Measurements from ENCODE around the gene CAV1. TPM values are rescaled to one million over a fixed set of nuclear protein-coding genes. Genes with fewer than 3 reads are reported as not detected.

CAV1 gene
- polyA plus RNA-seq, 4 donors, result 3.1 to 57.3 (median 25.6) TPM

DNA sequence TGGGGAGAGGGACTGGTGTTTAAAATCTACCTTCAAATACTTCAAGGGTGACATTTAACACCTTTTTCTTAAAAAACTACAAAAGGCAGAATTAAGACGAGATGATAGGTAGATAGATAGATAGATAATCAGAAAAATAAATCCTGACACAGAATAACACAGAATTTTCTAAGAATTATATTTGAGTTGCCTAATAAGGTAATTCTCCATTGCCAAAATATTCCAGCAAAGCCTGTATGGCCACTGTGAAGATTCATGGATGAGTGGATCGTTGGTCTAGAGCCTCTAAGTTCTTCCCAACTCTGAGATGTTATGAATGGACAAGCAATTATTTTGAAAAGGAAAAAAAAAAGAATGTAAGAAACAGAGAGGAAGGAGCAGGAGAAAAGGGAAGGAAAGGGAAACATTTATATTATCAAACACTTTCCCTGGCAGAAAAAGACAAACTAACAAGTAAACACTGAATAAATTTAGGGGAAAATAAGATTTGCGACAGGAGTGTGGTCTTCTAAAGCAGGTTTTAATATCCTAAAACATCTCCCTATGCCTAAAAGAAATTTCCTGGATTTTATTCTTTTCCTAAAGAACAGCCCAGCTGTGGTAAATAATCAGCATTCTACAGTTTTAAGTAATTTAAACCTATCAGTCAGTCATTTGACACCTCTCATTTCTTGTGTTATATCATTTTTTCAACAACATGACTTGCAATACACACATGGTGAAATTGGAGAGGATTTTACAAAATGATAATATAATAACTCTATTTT is 32.8 kb upstream of the CAV1 start:
- Histone ChIP-seq H3K27ac (ENCODE audit: low read depth in 1 of 3, low read length in 2 of 3) (no peak overlapping the region), H3K4me3 (ENCODE audit: low read depth in 1 of 3, low read length in 3 of 3) (no peak overlapping the region), H3K9me3 (ENCODE audit: control insufficient read depth in 2 of 2, insufficient read depth in 1 of 2, low read depth in 1 of 2, low read length in 1 of 2) (no peaks in the 10 kb centered on the region), H3K36me3 (ENCODE audit: control insufficient read depth in 3 of 3, insufficient read depth in 2 of 3, low read depth in 1 of 3, low read length in 3 of 3) (no peaks in the 10 kb centered on the region), H3K27me3 (ENCODE audit: control insufficient read depth in 3 of 3, insufficient read depth in 3 of 3, low read length in 3 of 3) (no peaks in the 10 kb centered on the region), H3K4me1 (ENCODE audit: control insufficient read depth in 3 of 3, insufficient read depth in 2 of 3, low read depth in 1 of 3, low read length in 2 of 3) (no peaks in the 10 kb centered on the region)
- FAIRE-seq (no peak), DNase-seq (no peak)
- WGBS, 3 donors, result 55 to 65% (median 63%) methylated on average over 3 of the region's 3 CpGs

DNA sequence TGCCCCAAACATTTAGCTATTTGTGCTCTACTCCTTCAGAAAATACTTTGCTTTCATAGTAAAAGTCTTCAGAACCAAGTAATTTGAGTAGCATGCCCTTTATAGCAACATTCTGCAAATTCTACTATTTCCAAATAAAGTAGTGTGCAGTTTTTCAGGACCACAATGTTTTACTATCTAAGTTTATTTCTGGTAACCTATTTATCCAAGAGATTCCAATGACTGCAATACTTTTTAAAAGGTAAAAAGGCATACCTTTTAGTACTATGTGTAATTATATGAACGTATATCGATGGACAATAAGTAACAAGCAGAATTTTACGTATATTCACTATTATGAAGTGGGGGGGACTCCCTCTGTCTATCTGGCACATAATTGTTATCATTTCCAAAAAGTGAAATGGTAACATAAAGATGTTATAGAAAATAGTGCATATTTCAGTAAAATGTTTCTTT is 32.2 kb upstream of the CAV1 start:
- H3K4me3 ChIP-seq (ENCODE audit: low read depth in 1 of 3, low read length in 3 of 3), result no peak overlapping the region
- H3K4me1 ChIP-seq (ENCODE audit: control insufficient read depth in 3 of 3, insufficient read depth in 2 of 3, low read depth in 1 of 3, low read length in 2 of 3), result no peaks in the 10 kb centered on the region
- no peak overlapping the region for H3K27ac ChIP-seq (ENCODE audit: low read depth in 1 of 3, low read length in 2 of 3)
- H3K36me3 ChIP-seq (ENCODE audit: control insufficient read depth in 3 of 3, insufficient read depth in 2 of 3, low read depth in 1 of 3, low read length in 3 of 3), result no peaks in the 10 kb centered on the region
- DNase-seq (no peak), FAIRE-seq (no peak)
- no peaks in the 10 kb centered on the region for H3K9me3 ChIP-seq (ENCODE audit: control insufficient read depth in 2 of 2, insufficient read depth in 1 of 2, low read depth in 1 of 2, low read length in 1 of 2)
- 83 to 95% (median 91%) methylated on average over 3 of the region's 3 CpGs for WGBS, 3 donors
- no peaks in the 10 kb centered on the region for H3K27me3 ChIP-seq (ENCODE audit: control insufficient read depth in 3 of 3, insufficient read depth in 3 of 3, low read length in 3 of 3)

GRCh38 chr7:116493449-116493848 is 31.4 kb upstream of the CAV1 start:
- no peaks in the 10 kb centered on the region for H3K36me3 ChIP-seq (ENCODE audit: control insufficient read depth in 3 of 3, insufficient read depth in 2 of 3, low read depth in 1 of 3, low read length in 3 of 3)
- no peak for FAIRE-seq
- WGBS, 3 donors, result 62 to 68% (median 65%) methylated on average over 1 of the region's 1 CpG
- no peaks in the 10 kb centered on the region for H3K9me3 ChIP-seq (ENCODE audit: control insufficient read depth in 2 of 2, insufficient read depth in 1 of 2, low read depth in 1 of 2, low read length in 1 of 2)
- H3K27ac ChIP-seq (ENCODE audit: low read depth in 1 of 3, low read length in 2 of 3), result no peak overlapping the region
- no peak for DNase-seq
- no peaks in the 10 kb centered on the region for H3K27me3 ChIP-seq (ENCODE audit: control insufficient read depth in 3 of 3, insufficient read depth in 3 of 3, low read length in 3 of 3)
- H3K4me3 ChIP-seq (ENCODE audit: low read depth in 1 of 3, low read length in 3 of 3), result no peak overlapping the region
- H3K4me1 ChIP-seq (ENCODE audit: control insufficient read depth in 3 of 3, insufficient read depth in 2 of 3, low read depth in 1 of 3, low read length in 2 of 3), result no peaks in the 10 kb centered on the region

DNA sequence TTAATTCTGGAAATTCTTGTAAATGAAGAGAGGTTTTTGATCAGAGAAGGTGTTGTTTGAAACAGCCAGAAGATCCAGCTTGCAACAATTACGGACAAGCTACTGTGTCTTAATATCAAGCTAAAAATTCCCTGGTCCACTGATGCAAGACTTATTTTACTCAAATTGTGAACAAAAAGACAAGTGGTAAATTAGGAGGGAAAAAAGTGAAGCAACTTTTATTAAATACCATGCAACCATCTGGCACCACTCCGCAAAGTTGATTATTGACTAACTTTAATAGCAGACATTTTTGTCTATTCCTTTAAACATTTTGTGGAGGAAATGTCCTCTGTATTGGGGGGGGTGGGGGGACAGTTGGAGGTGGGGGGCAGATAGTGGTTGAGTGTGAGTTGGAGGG is 30.4 kb upstream of the CAV1 start:
- H3K27me3 ChIP-seq (ENCODE audit: control insufficient read depth in 3 of 3, insufficient read depth in 3 of 3, low read length in 3 of 3), result no peaks in the 10 kb centered on the region
- DNase-seq (no peak), FAIRE-seq (no peak)
- H3K27ac ChIP-seq (ENCODE audit: low read depth in 1 of 3, low read length in 2 of 3), result no peak overlapping the region
- H3K9me3 ChIP-seq (ENCODE audit: control insufficient read depth in 2 of 2, insufficient read depth in 1 of 2, low read depth in 1 of 2, low read length in 1 of 2), result no peaks in the 10 kb centered on the region
- no peak overlapping the region for H3K4me3 ChIP-seq (ENCODE audit: low read depth in 1 of 3, low read length in 3 of 3)
- H3K36me3 ChIP-seq (ENCODE audit: control insufficient read depth in 3 of 3, insufficient read depth in 2 of 3, low read depth in 1 of 3, low read length in 3 of 3), result no peaks in the 10 kb centered on the region
- peaks cover 0 to 5% (median 0%) of the 10 kb centered on the region in 3 donors for H3K4me1 ChIP-seq (ENCODE audit: control insufficient read depth in 3 of 3, insufficient read depth in 2 of 3, low read depth in 1 of 3, low read length in 2 of 3)
- 95 to 98% (median 96%) methylated on average over 2 of the region's 2 CpGs for WGBS, 3 donors

DNA sequence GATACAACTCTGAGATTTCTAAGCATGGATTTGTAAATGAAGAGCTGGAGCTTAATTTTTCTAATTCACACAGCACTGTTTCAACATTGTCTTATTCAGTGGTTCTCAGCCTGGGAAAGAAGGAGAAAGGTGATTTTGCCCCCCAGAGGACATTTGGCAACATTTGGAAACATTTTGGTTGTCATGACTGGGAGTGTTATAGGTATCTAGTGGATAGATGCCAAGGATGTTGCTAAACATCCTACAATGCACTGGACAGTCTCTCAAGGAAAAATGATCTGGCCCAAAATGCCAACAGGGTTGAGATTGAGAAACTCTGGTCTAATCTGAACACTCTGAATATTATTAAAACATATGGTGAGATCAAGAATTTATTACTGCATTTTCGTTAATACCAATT is 29.1 kb upstream of the CAV1 start:
- FAIRE-seq (no peak), DNase-seq (no peak)
- Histone ChIP-seq H3K4me3 (ENCODE audit: low read depth in 1 of 3, low read length in 3 of 3) (no peak overlapping the region), H3K27me3 (ENCODE audit: control insufficient read depth in 3 of 3, insufficient read depth in 3 of 3, low read length in 3 of 3) (no peaks in the 10 kb centered on the region), H3K36me3 (ENCODE audit: control insufficient read depth in 3 of 3, insufficient read depth in 2 of 3, low read depth in 1 of 3, low read length in 3 of 3) (no peaks in the 10 kb centered on the region), H3K9me3 (ENCODE audit: control insufficient read depth in 2 of 2, insufficient read depth in 1 of 2, low read depth in 1 of 2, low read length in 1 of 2) (no peaks in the 10 kb centered on the region), H3K27ac (ENCODE audit: low read depth in 1 of 3, low read length in 2 of 3) (no peak overlapping the region), H3K4me1 (ENCODE audit: control insufficient read depth in 3 of 3, insufficient read depth in 2 of 3, low read depth in 1 of 3, low read length in 2 of 3) (peaks cover 0 to 7% (median 3%) of the 10 kb centered on the region in 3 donors)
- 87 to 92% (median 88%) methylated on average over 1 of the region's 1 CpG for WGBS, 3 donors

DNA sequence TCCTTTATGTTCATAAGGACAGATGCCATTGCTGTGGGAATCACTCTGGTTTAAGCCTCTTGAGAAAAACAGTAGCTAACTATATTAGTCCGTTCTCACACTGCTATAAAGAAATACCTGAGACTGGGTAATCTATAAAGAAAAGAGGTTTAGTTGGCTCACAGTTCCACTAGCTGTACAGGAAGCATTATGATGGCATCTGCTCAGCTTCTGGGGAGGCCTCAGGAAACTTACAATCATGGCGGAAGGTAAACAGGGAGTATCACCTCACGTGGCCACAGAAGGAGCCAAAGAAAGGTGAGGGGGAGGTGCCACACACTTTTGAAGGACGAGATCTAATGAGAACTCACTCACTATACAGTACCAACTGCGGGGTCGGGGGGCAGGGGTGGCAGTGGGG is 28.2 kb upstream of the CAV1 start:
- no peaks in the 10 kb centered on the region for H3K27me3 ChIP-seq (ENCODE audit: control insufficient read depth in 3 of 3, insufficient read depth in 3 of 3, low read length in 3 of 3)
- H3K36me3 ChIP-seq (ENCODE audit: control insufficient read depth in 3 of 3, insufficient read depth in 2 of 3, low read depth in 1 of 3, low read length in 3 of 3), result no peaks in the 10 kb centered on the region
- H3K4me3 ChIP-seq (ENCODE audit: low read depth in 1 of 3, low read length in 3 of 3), result no peak overlapping the region
- H3K9me3 ChIP-seq (ENCODE audit: control insufficient read depth in 2 of 2, insufficient read depth in 1 of 2, low read depth in 1 of 2, low read length in 1 of 2), result no peaks in the 10 kb centered on the region
- WGBS, 3 donors, result 94 to 96% (median 95%) methylated on average over 6 of the region's 6 CpGs
- no peak overlapping the region for H3K27ac ChIP-seq (ENCODE audit: low read depth in 1 of 3, low read length in 2 of 3)
- no peak for FAIRE-seq
- peaks cover 3 to 9% (median 4%) of the 10 kb centered on the region in 3 donors for H3K4me1 ChIP-seq (ENCODE audit: control insufficient read depth in 3 of 3, insufficient read depth in 2 of 3, low read depth in 1 of 3, low read length in 2 of 3)
- no peak for DNase-seq

DNA sequence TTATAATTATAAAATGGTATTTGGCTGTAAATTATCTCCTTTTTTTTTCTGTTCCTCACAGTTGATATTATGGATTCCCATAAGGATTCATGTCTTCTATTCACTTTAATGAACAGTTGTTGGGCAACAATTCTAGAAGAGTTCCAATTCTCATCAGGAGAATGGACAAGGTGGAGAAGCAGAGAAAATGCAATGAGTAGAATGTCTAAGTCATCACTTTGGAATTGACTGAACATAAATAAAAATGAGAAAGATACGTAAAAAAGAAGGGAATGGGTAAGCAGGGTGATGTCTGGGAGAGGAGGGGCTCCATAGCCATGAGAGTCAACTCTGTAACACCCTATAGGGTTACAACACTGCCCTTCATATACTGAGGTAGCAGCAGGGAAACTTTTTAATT is 27.1 kb upstream of the CAV1 start:
- 83 to 95% (median 88%) methylated on average over 1 of the region's 1 CpG for WGBS, 3 donors
- H3K4me3 ChIP-seq (ENCODE audit: low read depth in 1 of 3, low read length in 3 of 3), result no peak overlapping the region
- peaks cover 3 to 18% (median 4%) of the 10 kb centered on the region in 3 donors for H3K4me1 ChIP-seq (ENCODE audit: control insufficient read depth in 3 of 3, insufficient read depth in 2 of 3, low read depth in 1 of 3, low read length in 2 of 3)
- no peaks in the 10 kb centered on the region for H3K36me3 ChIP-seq (ENCODE audit: control insufficient read depth in 3 of 3, insufficient read depth in 2 of 3, low read depth in 1 of 3, low read length in 3 of 3)
- no peaks in the 10 kb centered on the region for H3K9me3 ChIP-seq (ENCODE audit: control insufficient read depth in 2 of 2, insufficient read depth in 1 of 2, low read depth in 1 of 2, low read length in 1 of 2)
- DNase-seq, result no peak
- no peak for FAIRE-seq
- no peaks in the 10 kb centered on the region for H3K27me3 ChIP-seq (ENCODE audit: control insufficient read depth in 3 of 3, insufficient read depth in 3 of 3, low read length in 3 of 3)
- H3K27ac ChIP-seq (ENCODE audit: low read depth in 1 of 3, low read length in 2 of 3), result no peak overlapping the region

DNA sequence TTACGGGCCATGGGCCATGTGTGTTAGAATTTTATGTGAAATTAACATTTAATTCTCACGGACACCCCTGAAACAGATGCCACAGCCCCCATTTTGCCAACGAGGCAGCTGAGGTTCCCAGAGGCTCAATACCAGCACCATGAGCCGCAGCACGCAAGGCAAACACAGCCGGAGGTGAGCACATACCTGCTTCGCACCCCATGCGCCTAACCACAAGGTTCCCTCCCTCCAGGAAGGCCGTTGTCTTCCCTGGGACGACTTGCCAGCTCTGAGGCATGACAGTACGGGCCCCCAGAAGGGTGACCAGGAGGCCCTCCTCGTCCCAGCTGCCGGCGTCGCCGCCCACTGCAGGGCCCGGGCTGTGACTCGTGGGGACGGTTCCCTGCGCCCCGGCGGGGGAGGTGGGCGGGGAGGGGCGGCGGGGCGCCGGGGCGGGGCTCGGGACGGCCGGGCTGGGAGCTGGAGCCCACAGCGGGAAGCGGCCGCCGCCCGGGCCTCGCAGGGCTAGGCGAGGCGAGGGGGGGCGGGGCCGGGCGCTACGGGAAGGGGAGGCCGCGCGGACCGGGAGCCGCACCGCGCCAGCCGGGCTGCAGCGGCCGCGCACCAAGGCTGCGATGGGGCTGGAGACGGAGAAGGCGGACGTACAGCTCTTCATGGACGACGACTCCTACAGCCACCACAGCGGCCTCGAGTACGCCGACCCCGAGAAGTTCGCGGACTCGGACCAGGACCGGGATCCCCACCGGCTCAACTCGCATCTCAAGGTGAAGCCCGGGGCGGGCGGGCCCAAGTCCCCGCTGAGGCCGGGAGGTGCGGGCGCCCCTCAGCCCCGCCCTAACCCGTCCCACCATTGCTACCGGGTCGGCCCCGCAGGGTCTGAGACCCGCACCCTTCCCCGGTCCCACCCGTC is 25.4 kb upstream of the CAV1 start, which contains the start of gene CAV2:
TSS of gene CAV2 (plus strand) at position 571 of the 910 bp plus-strand sequence. CDS start at position 615, 44 bp downstream.
- Histone ChIP-seq H3K36me3 (ENCODE audit: control insufficient read depth in 3 of 3, insufficient read depth in 2 of 3, low read depth in 1 of 3, low read length in 3 of 3) (no peaks in the 10 kb centered on the region), H3K4me3 (ENCODE audit: low read depth in 1 of 3, low read length in 3 of 3) (peak within 1 kb of the TSS; percentile 39 to 72 (median 72)), H3K27ac (ENCODE audit: low read depth in 1 of 3, low read length in 2 of 3) (peak within 1 kb of the TSS; percentile 68 to 86 (median 77)), H3K27me3 (ENCODE audit: control insufficient read depth in 3 of 3, insufficient read depth in 3 of 3, low read length in 3 of 3) (no peaks in the 10 kb centered on the region), H3K4me1 (ENCODE audit: control insufficient read depth in 3 of 3, insufficient read depth in 2 of 3, low read depth in 1 of 3, low read length in 2 of 3) (peaks cover 3 to 25% (median 4%) of the 10 kb centered on the region in 3 donors), H3K9me3 (ENCODE audit: control insufficient read depth in 2 of 2, insufficient read depth in 1 of 2, low read depth in 1 of 2, low read length in 1 of 2) (no peaks in the 10 kb centered on the region)
- FAIRE-seq (no peak), DNase-seq (peak; percentile 43 to 85)
- WGBS, 3 donors, result 3 to 4% (median 3%) methylated on average over 59 to 86 of the region's 86 CpGs
